HCT116 (cell line): ENCODE results near the gene CLCF1. TPM values are rescaled to one million over a fixed set of nuclear protein-coding genes. Genes with fewer than 3 reads are reported as not detected.

Experiments used
- ATAC-seq: fragments of 200-7000 bp; cut with Tn5 transposase; 2 replicates; pipeline ENCODE4 v1.9.1; 2020; ENCODE audit warnings: mild to moderate bottlenecking, moderate library complexity
- BruUV-seq: library from RNA; stranded (reverse); fragments of 400-500 nt; replicated peaks from 2 replicates; lab custom pipeline; 2021; lab: Mats Ljungman, UMichigan
- CTCF ChIA-PET: fragments of 300-600 bp; sonication (Branson Sonifier 250); formaldehyde crosslinking; loops from one replicate; lab custom pipeline; 2021; ENCODE audit warnings: antibody characterized with exemption; lab: Charles Lee
- POLR2A ChIA-PET: fragments of 300-600, 350-600 bp; sonication (Branson Sonifier 250); formaldehyde crosslinking; loops from one replicate; lab custom pipeline; 2021; ENCODE audit warnings: antibody characterized with exemption; lab: Charles Lee
- RAD21 ChIA-PET, 2 experiments: fragments of 300-600 bp; sonication (Branson Sonifier 250); formaldehyde crosslinking; loops; one replicate each; lab custom pipeline; 2023; ENCODE audit warnings: low total read pairs in 2 of 2; ENCODE audit not compliant: uncharacterized antibody in 2 of 2, unreplicated experiment in 2 of 2, low non-redundant PET in 1 of 2; lab: Charles Lee
- DNase-seq: peaks from one replicate; pipeline ENCODE4 v3.0.0-alpha.2; 2010; ENCODE audit warnings: low read depth, low spot score
- H2AFZ ChIP-seq: fragments of 200-600 bp; shearing (Covaris generic), sonication (generic); 2 replicates; pipeline ENCODE4 v1.6.1; 2017; ENCODE audit warnings: low read depth, mixed run types, mixed read lengths, antibody characterized with exemption, low read length; ENCODE audit not compliant: poor library complexity, severe bottlenecking
- H3K27ac ChIP-seq: 2 replicates; pipeline ENCODE4 v1.5.1; 2012; ENCODE audit warnings: low read depth, low read length
- H3K27me3 ChIP-seq: fragments of 200-600 bp; sonication (generic); 2 replicates; pipeline ENCODE4 v1.6.1; 2016; ENCODE audit warnings: mixed run types, low read length, mixed read lengths; ENCODE audit not compliant: insufficient read depth
- H3K36me3 ChIP-seq, 2 experiments: fragments of 200-500 bp in 1 of 2; fragments of 200-600 bp in 1 of 2; sonication (Bioruptor generic) in 1 of 2; sonication (generic) in 1 of 2; 2 replicates each; pipeline versions ENCODE4 v1.5.1 to v1.6.1; 2014 to 2016; ENCODE audit warnings: low read length in 2 of 2, inconsistent platforms in 1 of 2, mixed read lengths in 1 of 2, mixed run types in 1 of 2; ENCODE audit not compliant: insufficient read depth in 2 of 2, control insufficient read depth in 1 of 2
- H3K4me1 ChIP-seq, 2 experiments: fragments of 200-600 bp in 1 of 2; sonication (generic) in 1 of 2; 2 replicates each; pipeline versions ENCODE4 v1.5.1 to v1.6.1; 2012 to 2017; ENCODE audit warnings: low read length in 2 of 2, inconsistent platforms in 1 of 2, mild to moderate bottlenecking in 1 of 2, mixed read lengths in 1 of 2, mixed run types in 1 of 2, moderate library complexity in 1 of 2; ENCODE audit not compliant: insufficient read depth in 2 of 2, control insufficient read depth in 1 of 2
- H3K4me2 ChIP-seq: fragments of 200-600 bp; sonication (generic); 2 replicates; pipeline ENCODE4 v1.6.1; 2017; ENCODE audit warnings: mixed run types, low read length, mixed read lengths
- H3K4me3 ChIP-seq, 2 experiments: fragments of 200-600 bp in 1 of 2; sonication (generic) in 1 of 2; replicated peaks in 1 of 2; 2 replicates each; pipeline ENCODE4 v1.5.1; 2011 to 2016; ENCODE audit warnings: low read length in 2 of 2, control low read depth in 1 of 2, low read depth in 1 of 2, mild to moderate bottlenecking in 1 of 2, mixed read lengths in 1 of 2, mixed run types in 1 of 2
- H3K79me2 ChIP-seq: fragments of 200-600 bp; sonication (generic); 2 replicates; pipeline ENCODE4 v1.6.1; 2017; ENCODE audit warnings: mild to moderate bottlenecking, mixed run types, low read length, moderate library complexity, mixed read lengths; ENCODE audit not compliant: insufficient read depth
- H3K9ac ChIP-seq: fragments of 200-600 bp; sonication (generic); 2 replicates; pipeline ENCODE4 v1.6.1; 2016; ENCODE audit warnings: low read length, mixed read lengths
- H3K9me2 ChIP-seq: fragments of 200-600 bp; sonication (generic), shearing (Covaris generic); 2 replicates; pipeline ENCODE4 v1.6.1; 2017; ENCODE audit warnings: mixed run types, mild to moderate bottlenecking, moderate library complexity; ENCODE audit not compliant: insufficient read depth
- H3K9me3 ChIP-seq, 2 experiments: fragments of 200-500 bp in 1 of 2; fragments of 200-600 bp in 1 of 2; sonication (Bioruptor generic) in 1 of 2; sonication (generic) in 1 of 2; 2 replicates each; pipeline ENCODE4 v1.6.1; 2014 to 2017; ENCODE audit warnings: low read length in 2 of 2, mixed read lengths in 2 of 2, inconsistent platforms in 1 of 2, low read depth in 1 of 2, mild to moderate bottlenecking in 1 of 2, mixed run types in 1 of 2, moderate library complexity in 1 of 2; ENCODE audit not compliant: control insufficient read depth in 1 of 2, insufficient read depth in 1 of 2
- H4K20me1 ChIP-seq: fragments of 200-600 bp; sonication (generic), shearing (Covaris generic); 2 replicates; pipeline ENCODE4 v1.6.1; 2017; ENCODE audit warnings: mixed run types, mild to moderate bottlenecking, moderate library complexity; ENCODE audit not compliant: insufficient read depth
- CTCF ChIP-seq, 3 experiments: fragments of 200-600 bp in 1 of 3; sonication (generic) in 1 of 3; IDR thresholded peaks in 2 of 3; conservative IDR thresholded peaks in 1 of 3; 2 replicates each; pipeline ENCODE4 v1.5.1; 2012 to 2017; ENCODE audit warnings: low read depth in 2 of 3, low read length in 2 of 3, antibody characterized with exemption in 1 of 3, borderline replicate concordance in 1 of 3, control low read depth in 1 of 3, mild to moderate bottlenecking in 1 of 3, mixed read lengths in 1 of 3, mixed run types in 1 of 3, moderate library complexity in 1 of 3; ENCODE audit not compliant: insufficient read depth in 1 of 3
- EZH2 ChIP-seq: fragments of 200-600 bp; sonication (generic); IDR thresholded peaks from 2 replicates; pipeline ENCODE4 v1.6.1; 2017; ENCODE audit warnings: antibody characterized with exemption, mixed run types
- REST ChIP-seq: IDR thresholded peaks from 2 replicates; pipeline ENCODE4 v1.6.1; 2012; ENCODE audit warnings: low read depth
- ZFX ChIP-seq: fragments of 450-650 bp; IDR thresholded peaks from 2 replicates; pipeline ENCODE4 v1.6.1; 2017
- intact Hi-C: fragments of 100-400 bp; cut with micrococcal nuclease; formaldehyde crosslinking; loops from 2 replicates; pipeline ENCODE4 v1.10.0; 2022
- total RNA-seq: library from RNA; stranded (reverse); gene quantifications from one replicate; pipeline ENCODE4 v1.2.1, GENCODE V29; 2021; ENCODE audit not compliant: unreplicated experiment

Gene CLCF1
- total RNA-seq, 1 experiment from 2014 or later = 12.2 TPM

- DNase-seq = no peak
- Histone ChIP-seq H3K9me3 (no peaks in the 10 kb centered on the region), H3K27ac (peak overlapping the region; percentile 95), H3K79me2 (peaks cover 10% of the 10 kb centered on the region; the same call in 1 of the 2 replicates), H2AFZ (no peak overlapping the region), H3K36me3 (no peaks in the 10 kb centered on the region), H3K27me3 (no peaks in the 10 kb centered on the region), H4K20me1 (no peaks in the 10 kb centered on the region), H3K4me1 (peaks cover 55 to 77% of the 10 kb centered on the region in 2 experiments)
- intact Hi-C loops = no loop called here
- BruUV-seq = TSS peak; percentile 81
- RAD21 ChIA-PET = interaction anchor here (0.6 to 6.0 kb wide), 6 partner anchors 19 to 151 kb away, joined by 3 to 76 read pairs (median 5); no protein-coding TSS in a partner anchor
- POLR2A ChIA-PET = interaction anchor here (1.0 to 8.1 kb wide), 6 partner anchors 10 to 113 kb away, joined by 3 to 210 read pairs (median 6); partner anchors contain the start of gene CLCF1
- TF ChIP-seq ZFX = 0 out of 2 replicates have a peak, but pooled peaks have one; percentile 10
- TF ChIP-seq EZH2 = no peak
- TF ChIP-seq, all 23 proteins: peak for 1
- Histone ChIP-seq H3K4me2 (peak overlapping the region; percentile 93), H3K9ac (peak overlapping the region; percentile 84), H3K9me2 (no peaks in the 10 kb centered on the region), H3K4me3 (peak overlapping the region; percentile 41 to 86)
- CTCF ChIA-PET = interaction anchor here (2.6 to 16.6 kb wide), 3 partner anchors 9 to 38 kb away, joined by 9 to 456 read pairs (median 23); partner anchors contain the start of gene CLCF1
- ATAC-seq = no peak
Observed at GRCh38 chr11:67355023-67355793, 18.2 kb downstream of the CLCF1 start.

- POLR2A ChIA-PET = interaction anchor here (1.0 to 8.1 kb wide), 7 partner anchors 8 to 114 kb away, joined by 3 to 210 read pairs (median 5); partner anchors contain the start of genes CLCF1 and PPP1CA
- DNase-seq (peak; percentile 92), ATAC-seq (peak; percentile 61)
- H3K79me2 ChIP-seq = peaks cover 10% of the 10 kb centered on the region; the same call in 1 of the 2 replicates
- peaks cover 55 to 80% of the 10 kb centered on the region in 2 experiments for H3K4me1 ChIP-seq
- H3K9me3 ChIP-seq = no peaks in the 10 kb centered on the region
- H3K27me3 ChIP-seq = no peaks in the 10 kb centered on the region
- H3K9ac ChIP-seq = peak overlapping the region; percentile 84
- H2AFZ ChIP-seq = no peak overlapping the region
- H3K4me3 ChIP-seq = peak overlapping the region; percentile 79 to 86
- no peaks in the 10 kb centered on the region for H4K20me1 ChIP-seq
- peak overlapping the region; percentile 95 for H3K27ac ChIP-seq
- BruUV-seq = no TSS peak
- no peaks in the 10 kb centered on the region for H3K36me3 ChIP-seq
- no peaks in the 10 kb centered on the region for H3K9me2 ChIP-seq
- intact Hi-C loops = loop anchor here (5.0 kb wide), 1 partner anchor 113 kb away; the partner anchor contains the start of gene TMEM134
- H3K4me2 ChIP-seq = peak overlapping the region; percentile 93
- RAD21 ChIA-PET = interaction anchor here (0.9 to 6.0 kb wide), 5 partner anchors 20 to 151 kb away, joined by 3 to 76 read pairs (median 4); no protein-coding TSS in a partner anchor
- CTCF ChIA-PET = interaction anchor here (1.2 to 16.6 kb wide), 4 partner anchors 8 to 37 kb away, joined by 3 to 456 read pairs (median 16); partner anchors contain the start of gene CLCF1
- no peak for TF ChIP-seq ZFX
- TF ChIP-seq CTCF (IDR thresholded peaks at IDR 0.05 in 2 of 3, conservative IDR thresholded peaks at IDR 0.05 in 1 of 3; ENCODE audit: borderline replicate concordance in 1 of 3, insufficient read depth in 1 of 3, low read depth in 2 of 3, low read length in 2 of 3) = peak in 1 of 3 experiments; percentile 13; a peak in 1 of 6 replicates
- TF ChIP-seq REST = no peak
Observed at GRCh38 chr11:67354075-67355022, 19.0 kb downstream of the CLCF1 start.
